Testis (tissue), 2 donors: ENCODE measurements around the gene SPAAR.

Experiments used
- POLR2A ChIP-seq: fragments of 450-650 bp; IDR thresholded peaks from one replicate; pipeline ENCODE4 v1.6.1; 2017; ENCODE audit warnings: antibody characterized with exemption, mild to moderate bottlenecking, moderate library complexity
- TF ChIP-seq, protein P1 (sequence below), 3 experiments: fragments of 450-650 bp in 2 of 3; fragments of 200-600 bp in 1 of 3; sonication (generic) in 1 of 3; IDR thresholded peaks; one replicate each; pipeline ENCODE4 v1.5.1; 2016 to 2019; ENCODE audit warnings: antibody characterized with exemption in 3 of 3, mild to moderate bottlenecking in 2 of 3, moderate library complexity in 1 of 3

DNA sequence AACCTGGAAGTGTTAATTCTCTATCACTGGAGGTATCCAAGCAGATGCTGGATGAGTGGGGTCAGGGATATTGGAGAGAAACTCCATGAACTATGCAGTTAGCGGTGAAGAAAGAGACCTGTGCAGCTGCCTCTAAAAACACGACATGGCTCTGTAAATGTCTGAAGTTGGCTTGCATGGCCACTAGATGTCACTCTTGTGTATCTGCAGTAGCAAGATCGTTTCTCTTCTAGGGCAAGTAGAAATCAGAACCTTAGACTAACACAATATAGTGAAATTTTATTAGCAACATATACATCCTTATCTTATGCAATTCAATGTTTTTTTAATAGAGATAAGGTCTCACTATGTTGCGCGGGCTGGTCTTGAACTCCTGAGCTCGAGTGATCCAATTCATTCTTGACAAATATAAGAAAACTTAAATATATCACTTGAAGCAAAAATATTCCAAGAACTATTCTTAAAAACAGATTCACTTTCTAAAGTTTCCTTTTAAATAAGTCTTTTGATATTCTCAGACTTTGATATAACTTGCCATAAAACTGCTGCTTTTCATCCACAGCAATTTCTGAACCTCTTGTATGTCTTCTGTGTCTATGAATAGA, 45.8 kb downstream of the SPAAR start:
- TF ChIP-seq, protein P1, sequence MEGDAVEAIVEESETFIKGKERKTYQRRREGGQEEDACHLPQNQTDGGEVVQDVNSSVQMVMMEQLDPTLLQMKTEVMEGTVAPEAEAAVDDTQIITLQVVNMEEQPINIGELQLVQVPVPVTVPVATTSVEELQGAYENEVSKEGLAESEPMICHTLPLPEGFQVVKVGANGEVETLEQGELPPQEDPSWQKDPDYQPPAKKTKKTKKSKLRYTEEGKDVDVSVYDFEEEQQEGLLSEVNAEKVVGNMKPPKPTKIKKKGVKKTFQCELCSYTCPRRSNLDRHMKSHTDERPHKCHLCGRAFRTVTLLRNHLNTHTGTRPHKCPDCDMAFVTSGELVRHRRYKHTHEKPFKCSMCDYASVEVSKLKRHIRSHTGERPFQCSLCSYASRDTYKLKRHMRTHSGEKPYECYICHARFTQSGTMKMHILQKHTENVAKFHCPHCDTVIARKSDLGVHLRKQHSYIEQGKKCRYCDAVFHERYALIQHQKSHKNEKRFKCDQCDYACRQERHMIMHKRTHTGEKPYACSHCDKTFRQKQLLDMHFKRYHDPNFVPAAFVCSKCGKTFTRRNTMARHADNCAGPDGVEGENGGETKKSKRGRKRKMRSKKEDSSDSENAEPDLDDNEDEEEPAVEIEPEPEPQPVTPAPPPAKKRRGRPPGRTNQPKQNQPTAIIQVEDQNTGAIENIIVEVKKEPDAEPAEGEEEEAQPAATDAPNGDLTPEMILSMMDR (IDR thresholded peaks at IDR 0.05), result peak; percentile 29 to 75 (median 69)
- TF ChIP-seq POLR2A, result no peak
